GM13976 (cell line): ENCODE measurements around the gene BAZ1A.

Experiments used
- DNase-seq: peaks from one replicate; pipeline ENCODE4 v3.0.0; 2012; ENCODE audit warnings: low spot score
- in situ Hi-C: fragments of 300-500 bp; cut with MboI; formaldehyde crosslinking; loops from one replicate; pipeline ENCODE4 v1.12.0; 2022; ENCODE audit warnings: low sequenced_read_pairs, mixed read lengths, inconsistent platforms; ENCODE audit not compliant: unreplicated experiment
- TF ChIP-seq, protein P1 (sequence below): IDR thresholded peaks from 2 replicates; pipeline ENCODE4 v1.5.1; 2012; ENCODE audit warnings: borderline replicate concordance, mild to moderate bottlenecking; ENCODE audit not compliant: insufficient read depth; ENCODE audit errors: extremely low read depth, missing control alignments, control extremely low read depth

Gene BAZ1A

DNA sequence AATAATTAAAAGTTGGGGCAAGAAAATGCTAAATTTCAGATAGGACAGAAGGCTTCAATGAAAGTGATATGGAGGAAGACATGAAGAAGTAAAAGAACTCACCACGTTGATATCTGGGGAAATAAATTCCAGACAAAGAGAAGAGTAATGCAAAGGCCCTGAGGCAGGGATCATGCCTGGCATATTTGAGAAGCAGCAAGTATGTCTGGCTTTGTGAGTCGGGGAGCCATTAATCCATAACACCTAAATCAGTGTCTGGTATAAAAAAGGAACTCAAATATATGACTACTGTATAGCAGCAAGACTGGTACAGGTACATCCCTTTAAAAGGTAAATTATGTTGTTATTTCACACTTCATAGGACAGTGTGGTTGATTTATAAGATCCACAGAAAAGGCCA, 16.4 kb downstream of the BAZ1A start:
- in situ Hi-C loops: no loop called here
- TF ChIP-seq, protein P1, sequence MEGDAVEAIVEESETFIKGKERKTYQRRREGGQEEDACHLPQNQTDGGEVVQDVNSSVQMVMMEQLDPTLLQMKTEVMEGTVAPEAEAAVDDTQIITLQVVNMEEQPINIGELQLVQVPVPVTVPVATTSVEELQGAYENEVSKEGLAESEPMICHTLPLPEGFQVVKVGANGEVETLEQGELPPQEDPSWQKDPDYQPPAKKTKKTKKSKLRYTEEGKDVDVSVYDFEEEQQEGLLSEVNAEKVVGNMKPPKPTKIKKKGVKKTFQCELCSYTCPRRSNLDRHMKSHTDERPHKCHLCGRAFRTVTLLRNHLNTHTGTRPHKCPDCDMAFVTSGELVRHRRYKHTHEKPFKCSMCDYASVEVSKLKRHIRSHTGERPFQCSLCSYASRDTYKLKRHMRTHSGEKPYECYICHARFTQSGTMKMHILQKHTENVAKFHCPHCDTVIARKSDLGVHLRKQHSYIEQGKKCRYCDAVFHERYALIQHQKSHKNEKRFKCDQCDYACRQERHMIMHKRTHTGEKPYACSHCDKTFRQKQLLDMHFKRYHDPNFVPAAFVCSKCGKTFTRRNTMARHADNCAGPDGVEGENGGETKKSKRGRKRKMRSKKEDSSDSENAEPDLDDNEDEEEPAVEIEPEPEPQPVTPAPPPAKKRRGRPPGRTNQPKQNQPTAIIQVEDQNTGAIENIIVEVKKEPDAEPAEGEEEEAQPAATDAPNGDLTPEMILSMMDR: no peak
- no peak for DNase-seq

DNA sequence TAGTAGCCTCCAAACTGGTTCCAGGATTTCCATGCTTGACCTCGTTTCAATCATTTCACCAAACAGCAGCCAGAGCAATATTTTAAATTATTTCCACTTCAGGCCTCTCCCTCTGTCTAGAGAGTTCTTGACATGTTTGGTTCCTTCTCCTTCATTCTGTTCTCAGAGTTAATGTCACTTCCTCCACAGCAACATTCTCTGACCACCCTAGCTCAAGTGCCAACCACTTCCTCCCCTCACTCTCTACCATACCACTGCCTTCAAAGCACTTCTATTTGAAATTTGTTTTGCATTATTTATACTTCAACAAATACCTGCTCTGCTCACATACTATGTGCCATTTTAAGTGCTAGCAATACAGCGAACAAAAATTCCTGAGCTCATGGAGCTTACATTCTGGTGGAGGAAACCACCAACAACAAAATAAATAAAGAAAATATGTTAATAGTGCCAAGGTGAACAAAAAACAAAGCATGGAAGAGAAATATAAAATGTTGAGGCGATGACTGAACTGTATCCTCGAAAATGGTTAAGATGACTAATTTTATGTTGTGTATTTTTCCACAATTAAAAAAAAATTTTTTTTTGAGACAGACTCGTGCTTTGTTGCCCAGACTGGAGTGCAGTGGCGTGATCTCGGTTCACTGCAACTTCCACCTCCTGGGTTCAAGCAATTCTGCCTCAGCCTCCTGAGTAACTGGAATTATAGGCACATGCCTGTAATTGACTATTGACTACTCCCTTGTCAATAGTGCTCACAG, 17.3 kb downstream of the BAZ1A start:
- TF ChIP-seq, protein P1: no peak
- DNase-seq: no peak
- in situ Hi-C loops: no loop called here

DNA sequence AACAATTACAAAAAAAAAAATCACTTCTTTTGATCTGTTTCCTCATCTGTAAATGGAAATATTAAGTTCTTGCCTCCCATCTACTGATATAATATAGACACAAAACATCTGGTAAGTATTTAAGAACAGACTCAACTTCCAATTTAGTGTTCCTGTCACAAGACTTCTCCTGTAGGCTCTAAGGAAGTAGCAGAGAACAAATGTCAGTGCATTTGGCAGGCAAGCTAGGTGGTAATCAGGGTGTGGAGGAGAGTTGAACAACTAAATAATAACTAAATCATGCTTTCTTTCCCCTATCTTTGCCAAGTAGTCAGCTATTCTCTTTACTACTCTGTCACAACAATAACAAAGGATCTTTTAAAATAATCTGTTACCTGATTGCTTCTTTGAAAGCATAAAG, 22.1 kb downstream of the BAZ1A start:
- TF ChIP-seq, protein P1: no peak
- in situ Hi-C loops: no loop called here
- no peak for DNase-seq

DNA sequence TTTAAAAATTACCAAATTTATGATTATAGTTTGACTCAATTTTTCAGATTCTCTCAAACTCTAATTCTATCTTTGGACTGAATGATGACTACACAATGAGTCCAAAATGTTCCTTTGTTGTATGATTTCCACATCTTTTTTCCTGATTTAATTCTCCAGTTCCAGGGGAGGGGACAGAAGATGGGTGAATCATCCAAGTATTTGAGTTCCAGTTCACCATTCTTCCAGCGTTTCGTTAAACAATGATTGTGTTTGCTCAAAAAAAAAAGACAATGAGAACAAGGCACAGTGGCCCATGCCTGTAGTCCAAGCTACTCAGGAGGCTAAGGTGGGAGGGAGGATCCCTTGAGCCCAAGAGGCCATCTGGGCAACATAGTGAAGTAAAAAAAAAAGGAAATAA, 23.8 kb downstream of the BAZ1A start:
- DNase-seq: no peak
- TF ChIP-seq, protein P1: no peak
- in situ Hi-C loops: no loop called here

DNA sequence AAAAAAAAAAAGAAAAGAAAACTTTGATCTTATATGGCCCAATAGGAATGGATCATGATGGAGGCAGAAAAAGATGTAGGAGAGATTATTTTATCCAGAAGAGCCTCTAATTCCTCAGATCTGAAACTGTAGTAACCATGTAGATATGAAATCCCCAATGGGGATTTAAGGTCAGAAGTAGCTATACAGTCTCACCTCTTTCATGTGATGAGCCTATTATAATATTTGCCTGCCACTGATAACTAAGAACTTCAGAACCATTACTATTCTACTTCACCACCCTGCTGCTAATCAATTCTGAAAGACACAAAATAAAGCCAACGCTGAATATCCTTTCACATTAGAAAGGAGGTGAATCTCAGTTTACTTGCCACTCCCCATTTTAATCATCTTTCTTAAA, 29.3 kb downstream of the BAZ1A start:
- TF ChIP-seq, protein P1: no peak
- in situ Hi-C loops: no loop called here
- no peak for DNase-seq

DNA sequence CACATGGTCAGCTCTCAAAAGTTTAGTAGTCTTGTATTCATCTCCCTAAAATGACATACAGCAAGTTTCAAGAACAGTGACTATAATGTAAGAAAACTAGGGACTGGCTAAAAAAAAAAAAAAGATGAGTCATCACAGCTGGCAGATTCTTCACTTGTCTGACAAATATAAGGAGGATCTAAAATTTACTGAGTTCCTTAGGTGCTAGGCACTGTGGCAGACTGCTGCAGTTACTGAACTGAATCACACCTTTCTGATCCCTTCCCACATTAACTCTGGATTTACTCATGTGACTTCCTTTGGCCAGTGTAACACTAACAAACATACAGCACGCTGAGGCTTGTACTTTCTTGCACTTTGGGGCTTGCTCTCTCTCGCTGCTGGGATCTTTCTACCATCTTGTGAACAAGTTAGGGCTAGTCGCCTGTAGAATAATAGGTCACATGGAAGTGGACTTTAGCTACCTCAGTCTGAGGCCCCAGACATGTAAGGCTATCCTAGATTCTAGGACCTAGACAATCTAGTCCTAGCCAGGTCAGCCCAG, 32.1 kb downstream of the BAZ1A start:
- DNase-seq: peak; percentile 46
- TF ChIP-seq, protein P1: no peak
- in situ Hi-C loops: no loop called here

DNA sequence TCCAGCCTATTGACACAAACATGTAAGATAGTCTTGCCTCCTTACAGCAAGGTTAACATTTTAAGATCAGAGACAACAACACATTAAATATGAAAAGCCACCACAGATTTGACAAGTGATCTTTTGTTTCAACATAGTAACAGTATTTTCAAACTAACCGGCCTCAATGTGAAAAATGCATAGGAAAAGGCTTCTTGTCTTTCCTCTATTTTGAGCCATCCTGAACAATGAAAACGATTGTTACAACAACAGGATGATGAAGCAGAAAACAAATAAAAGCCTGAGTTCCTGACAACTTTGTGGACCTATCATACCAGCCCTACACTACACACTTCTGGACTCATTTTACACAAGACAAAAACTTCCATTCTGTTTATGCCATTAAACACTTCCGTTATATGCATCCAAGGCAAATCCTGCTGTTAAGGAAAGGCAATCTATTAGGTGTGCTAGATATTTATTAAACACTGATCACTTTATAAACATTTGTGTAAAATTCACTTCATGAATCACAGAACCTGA, 37.3 kb downstream of the BAZ1A start:
- DNase-seq: no peak
- TF ChIP-seq, protein P1: no peak
- in situ Hi-C loops: no loop called here
